Loucy (cell line): ENCODE results near the gene XRCC5.

Experiments
- H2AFZ ChIP-seq: fragments of 200-600 bp; sonication (generic); 2 replicates; pipeline ENCODE4 v1.6.0; 2016; ENCODE audit warnings: antibody characterized with exemption, mild to moderate bottlenecking, low read length, moderate library complexity
- H3F3A ChIP-seq: fragments of 200-600 bp; 2 replicates; pipeline ENCODE4 v1.6.0; 2016; ENCODE audit warnings: antibody characterized with exemption, low read depth, mild to moderate bottlenecking
- H3K27me3 ChIP-seq: fragments of 200-600 bp; sonication (generic); 2 replicates; pipeline ENCODE4 v1.6.1; 2014; ENCODE audit warnings: low read length, mild to moderate bottlenecking; ENCODE audit not compliant: insufficient read depth, poor library complexity, severe bottlenecking
- H3K36me3 ChIP-seq: fragments of 200-600 bp; sonication (generic); 2 replicates; pipeline ENCODE4 v1.6.1; 2016; ENCODE audit warnings: low read length; ENCODE audit not compliant: insufficient read depth
- H3K4me1 ChIP-seq: fragments of 200-600 bp; sonication (generic); 2 replicates; pipeline ENCODE4 v1.5.1; 2014; ENCODE audit warnings: low read length, mild to moderate bottlenecking; ENCODE audit not compliant: insufficient read depth, poor library complexity, severe bottlenecking
- H3K4me2 ChIP-seq: fragments of 200-600 bp; sonication (generic); 2 replicates; pipeline ENCODE4 v1.6.0; 2014; ENCODE audit warnings: antibody characterized with exemption, low read length, low read depth, mild to moderate bottlenecking; ENCODE audit not compliant: poor library complexity, severe bottlenecking
- H3K4me3 ChIP-seq: fragments of 200-600 bp; sonication (generic); 2 replicates; pipeline ENCODE4 v1.5.1; 2014; ENCODE audit warnings: low read length, mild to moderate bottlenecking, mixed read lengths; ENCODE audit not compliant: poor library complexity, severe bottlenecking
- H3K79me2 ChIP-seq: fragments of 200-600 bp; sonication (generic); 2 replicates; pipeline ENCODE4 v1.6.1; 2014; ENCODE audit warnings: low read length; ENCODE audit not compliant: insufficient read depth
- H3K9ac ChIP-seq: fragments of 200-600 bp; sonication (generic); 2 replicates; pipeline ENCODE4 v1.6.0; 2014; ENCODE audit warnings: mild to moderate bottlenecking, low read depth, low read length, moderate library complexity; ENCODE audit not compliant: poor library complexity, severe bottlenecking
- H3K9me2 ChIP-seq: fragments of 200-600 bp; sonication (generic); replicated peaks from 2 replicates; pipeline ENCODE4 v1.6.1; 2016; ENCODE audit warnings: low read depth, low read length, mixed read lengths
- H3K9me3 ChIP-seq: fragments of 200-600 bp; sonication (generic); 2 replicates; pipeline ENCODE4 v1.6.1; 2014; ENCODE audit warnings: mild to moderate bottlenecking, antibody characterized with exemption, low read length, low read depth; ENCODE audit not compliant: insufficient read depth
- H4K20me1 ChIP-seq: fragments of 200-600 bp; sonication (generic); 2 replicates; pipeline ENCODE4 v1.6.0; 2014; ENCODE audit warnings: antibody characterized with exemption, low read length, mild to moderate bottlenecking; ENCODE audit not compliant: insufficient read depth, poor library complexity, severe bottlenecking
- CTCF ChIP-seq: fragments of 200-600 bp; sonication (generic); conservative IDR thresholded peaks from 2 replicates; pipeline ENCODE4 v1.5.1; 2014; ENCODE audit warnings: mild to moderate bottlenecking, antibody characterized with exemption, low read length
- EZH2phosphoT487 ChIP-seq: fragments of 200-600 bp; IDR thresholded peaks from 2 replicates; pipeline ENCODE4 v1.6.1; 2018; ENCODE audit warnings: antibody characterized with exemption, mild to moderate bottlenecking, moderate library complexity, borderline replicate concordance

XRCC5 gene

GRCh38 chr2:216071111-216071851 is 37.9 kb upstream of the XRCC5 start:
- Histone ChIP-seq H4K20me1 (no peaks in the 10 kb centered on the region), H3F3A (0 out of 2 replicates have a peak, but pooled peaks cover 4% of the 10 kb centered on the region), H3K9me3 (no peaks in the 10 kb centered on the region), H3K27me3 (no peaks in the 10 kb centered on the region), H3K4me3 (no peak overlapping the region), H3K79me2 (no peaks in the 10 kb centered on the region), H3K9me2 (no peaks in the 10 kb centered on the region), H3K36me3 (no peaks in the 10 kb centered on the region), H3K4me2 (no peak overlapping the region), H2AFZ (no peak overlapping the region), H3K9ac (no peak overlapping the region), H3K4me1 (peaks cover 15% of the 10 kb centered on the region)
- no peak for TF ChIP-seq CTCF
- no peak for TF ChIP-seq EZH2phosphoT487

- Histone ChIP-seq H3K4me3 (no peak overlapping the region), H3K79me2 (no peaks in the 10 kb centered on the region), H3K36me3 (no peaks in the 10 kb centered on the region), H4K20me1 (no peaks in the 10 kb centered on the region), H3K9me3 (no peaks in the 10 kb centered on the region), H3K4me2 (no peak overlapping the region), H3K9ac (no peak overlapping the region), H3K9me2 (no peaks in the 10 kb centered on the region), H3K27me3 (no peaks in the 10 kb centered on the region), H3F3A (0 out of 2 replicates have a peak, but pooled peaks cover 4% of the 10 kb centered on the region), H2AFZ (no peak overlapping the region), H3K4me1 (peaks cover 15% of the 10 kb centered on the region)
- TF ChIP-seq EZH2phosphoT487 (no peak), CTCF (no peak)
Measured at GRCh38 chr2:216072473-216072872, 36.7 kb upstream of the XRCC5 start.

GRCh38 chr2:216073773-216074172 is 35.4 kb upstream of the XRCC5 start:
- Histone ChIP-seq H3K4me2 (no peak overlapping the region), H3K9me2 (no peaks in the 10 kb centered on the region), H4K20me1 (no peaks in the 10 kb centered on the region), H3K27me3 (no peaks in the 10 kb centered on the region), H3K4me3 (no peak overlapping the region), H3F3A (0 out of 2 replicates have a peak, but pooled peaks cover 4% of the 10 kb centered on the region), H3K79me2 (no peaks in the 10 kb centered on the region), H3K9ac (no peak overlapping the region), H3K36me3 (no peaks in the 10 kb centered on the region), H3K4me1 (peaks cover 12% of the 10 kb centered on the region), H3K9me3 (no peaks in the 10 kb centered on the region), H2AFZ (no peak overlapping the region)
- no peak for TF ChIP-seq CTCF
- no peak for TF ChIP-seq EZH2phosphoT487
